B cell (primary cell): ENCODE results near the gene TBC1D4.

ENCODE experiments used
- EZH2 ChIP-seq: IDR thresholded peaks from 2 replicates; pipeline ENCODE4 v1.6.1; 2012; ENCODE audit warnings: borderline replicate concordance, low read depth, mild to moderate bottlenecking, moderate library complexity, low read length; ENCODE audit not compliant: insufficient read depth, poor library complexity, severe bottlenecking
- TF ChIP-seq, protein P1 (sequence below): fragments of 200-600 bp; IDR thresholded peaks from one replicate; pipeline ENCODE4 v1.8.0; 2022; ENCODE audit warnings: antibody characterized with exemption, mild to moderate bottlenecking

DNA sequence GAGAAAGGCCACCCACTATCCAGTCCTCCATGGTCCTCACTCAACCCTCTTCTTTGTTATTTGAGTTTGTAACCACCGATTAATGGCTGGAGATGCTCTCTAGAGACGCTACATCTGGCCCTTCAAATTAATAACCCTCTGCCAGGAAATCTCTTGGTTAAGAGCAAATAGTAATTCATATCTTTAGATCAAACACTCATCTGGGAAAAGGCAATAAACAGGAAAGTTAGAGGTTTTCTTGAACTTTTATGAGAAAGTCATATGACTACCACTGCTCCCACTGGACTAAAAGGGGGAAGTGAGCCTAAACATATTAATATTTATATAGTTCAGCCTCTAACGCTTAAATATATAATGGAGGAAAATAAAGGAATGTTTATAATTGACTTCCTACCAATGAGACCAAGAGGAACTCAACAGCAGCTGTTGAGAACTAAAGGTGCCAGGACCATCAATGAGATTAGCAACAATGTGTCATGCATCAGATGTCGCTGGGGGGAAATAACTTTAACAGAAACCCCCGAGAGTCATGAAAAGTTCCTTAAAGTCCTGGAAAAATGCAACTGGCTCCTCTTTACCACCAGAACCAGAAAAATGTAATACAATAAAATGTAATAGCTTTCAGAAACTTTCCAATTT lies 2.7 kb downstream of the TBC1D4 start:
- TF ChIP-seq, protein P1, sequence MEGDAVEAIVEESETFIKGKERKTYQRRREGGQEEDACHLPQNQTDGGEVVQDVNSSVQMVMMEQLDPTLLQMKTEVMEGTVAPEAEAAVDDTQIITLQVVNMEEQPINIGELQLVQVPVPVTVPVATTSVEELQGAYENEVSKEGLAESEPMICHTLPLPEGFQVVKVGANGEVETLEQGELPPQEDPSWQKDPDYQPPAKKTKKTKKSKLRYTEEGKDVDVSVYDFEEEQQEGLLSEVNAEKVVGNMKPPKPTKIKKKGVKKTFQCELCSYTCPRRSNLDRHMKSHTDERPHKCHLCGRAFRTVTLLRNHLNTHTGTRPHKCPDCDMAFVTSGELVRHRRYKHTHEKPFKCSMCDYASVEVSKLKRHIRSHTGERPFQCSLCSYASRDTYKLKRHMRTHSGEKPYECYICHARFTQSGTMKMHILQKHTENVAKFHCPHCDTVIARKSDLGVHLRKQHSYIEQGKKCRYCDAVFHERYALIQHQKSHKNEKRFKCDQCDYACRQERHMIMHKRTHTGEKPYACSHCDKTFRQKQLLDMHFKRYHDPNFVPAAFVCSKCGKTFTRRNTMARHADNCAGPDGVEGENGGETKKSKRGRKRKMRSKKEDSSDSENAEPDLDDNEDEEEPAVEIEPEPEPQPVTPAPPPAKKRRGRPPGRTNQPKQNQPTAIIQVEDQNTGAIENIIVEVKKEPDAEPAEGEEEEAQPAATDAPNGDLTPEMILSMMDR, result no peak
- TF ChIP-seq EZH2, result no peak
